ENCODE data around the gene TEX12. TPM values are rescaled to one million over a fixed set of nuclear protein-coding genes. Genes with fewer than 3 reads are reported as not detected.

Gene TEX12
- total and polyA plus RNA-seq, 2 of the 8 experiments (the other 6 are each of a cell fraction or from before 2014, with no cell fraction given): not detected

GRCh38 chr11:112159098-112160065, 7.8 kb upstream of the TEX12 start:
- Histone ChIP-seq H3K9me3 (ENCODE audit: insufficient read depth in 2 of 2, low read depth in 1 of 2, low read length in 1 of 2) (no peaks in the 10 kb centered on the region), H3K27me3 (replicated peaks in 1 of 4; ENCODE audit: control insufficient read depth in 3 of 4, extremely low read depth in 1 of 4, insufficient read depth in 3 of 4, low read length in 3 of 4) (no peaks in the 10 kb centered on the region), H3K4ac (replicated peaks; ENCODE audit: insufficient read length, low read depth, low read length) (no peak overlapping the region), H2BK15ac (ENCODE audit: low read length) (no peak overlapping the region), H3K4me3 (ENCODE audit: extremely low read depth in 1 of 4, insufficient read depth in 2 of 4, low read depth in 3 of 4, low read length in 4 of 4) (no peak overlapping the region), H3K23me2 (ENCODE audit: low read depth, low read length) (no peaks in the 10 kb centered on the region; the same call in 1 of the 2 replicates), H3K27ac (ENCODE audit: low read depth, low read length) (no peak overlapping the region), H3K79me2 (ENCODE audit: control insufficient read depth in 1 of 2, insufficient read depth in 2 of 2, low read length in 2 of 2) (no peaks in the 10 kb centered on the region), H3K36me3 (ENCODE audit: control insufficient read depth in 2 of 4, insufficient read depth in 4 of 4, low read length in 3 of 4) (no peaks in the 10 kb centered on the region), H4K91ac (replicated peaks; ENCODE audit: insufficient read length, low read length) (no peak overlapping the region), H2BK20ac (ENCODE audit: low read length) (no peak overlapping the region), H2BK12ac (ENCODE audit: low read depth, low read length) (no peak overlapping the region), H2AFZ (ENCODE audit: low read length) (no peak overlapping the region), H2BK5ac (ENCODE audit: low read depth, low read length) (no peak overlapping the region), H3K18ac (ENCODE audit: extremely low read depth, low read length) (no peak overlapping the region), H3K56ac (replicated peaks; ENCODE audit: insufficient read length, low read depth, low read length) (no peak overlapping the region), H4K20me1 (replicated peaks in 1 of 2; ENCODE audit: control insufficient read depth in 1 of 2, insufficient read depth in 2 of 2, low read length in 2 of 2) (no peaks in the 10 kb centered on the region), H2AK5ac (ENCODE audit: low read depth, low read length) (no peak overlapping the region), H3K9ac (replicated peaks in 1 of 4; ENCODE audit: extremely low read depth in 1 of 4, low read depth in 3 of 4, low read length in 3 of 4) (no peak overlapping the region), H3K14ac (ENCODE audit: insufficient read length) (no peak overlapping the region), H2BK120ac (replicated peaks; ENCODE audit: low read depth, low read length) (no peak overlapping the region), H3K79me1 (ENCODE audit: low read depth, low read length) (no peaks in the 10 kb centered on the region), H4K8ac (ENCODE audit: extremely low read depth, insufficient read depth, low read length) (no peak overlapping the region), H3K23ac (ENCODE audit: insufficient read length) (no peak overlapping the region), H3K4me2 (ENCODE audit: insufficient read depth in 1 of 2, low read depth in 2 of 2, low read length in 2 of 2) (no peak overlapping the region), H4K5ac (ENCODE audit: insufficient read length, low read depth, low read length) (no peak overlapping the region), H3K4me1 (replicated peaks in 1 of 4; ENCODE audit: control insufficient read depth in 3 of 4, insufficient read depth in 4 of 4, low read length in 3 of 4) (no peaks in the 10 kb centered on the region; a peak in 1 of 7 replicates)
- ChIA-PET CTCF (ENCODE audit: partially characterized antibody) (interaction anchor here (1.4 to 2.5 kb wide), 3 partner anchors 10 to 46 kb away, joined by 6 to 16 read pairs (median 6); no protein-coding TSS in a partner anchor), POLR2A (ENCODE audit: partially characterized antibody) (no interaction called here)
- WGBS, 2 experiments (ENCODE audit: extremely low coverage in 1 of 2, insufficient coverage in 1 of 2, insufficient read length in 1 of 2, insufficient replicate concordance in 2 of 2, low coverage in 1 of 2, low lambda C conversion rate in 2 of 2, missing lambda C conversion rate in 1 of 2): 82% methylated on average over 7 of the region's 7 CpGs; no CpG with 5 or more reads in 1 of the 2 experiments
- TF ChIP-seq SRF (IDR thresholded peaks at IDR 0.05; ENCODE audit: low read depth, low read length) (no peak), JUND (IDR thresholded peaks at IDR 0.05; ENCODE audit: low read length) (no peak), CBX5 (IDR thresholded peaks at IDR 0.05; ENCODE audit: low read depth, low read length) (no peak), SIX5 (IDR thresholded peaks at IDR 0.05; ENCODE audit: low read depth, low read length) (no peak), BACH1 (IDR thresholded peaks at IDR 0.05; ENCODE audit: low read length) (no peak), TAF1 (IDR thresholded peaks at IDR 0.05; ENCODE audit: low read depth, low read length) (no peak), ATF3 (IDR thresholded peaks at IDR 0.05; ENCODE audit: insufficient read depth, low read depth, low read length) (no peak)
- FAIRE-seq (no peak), DNase-seq (ENCODE audit: low read depth in 1 of 2, low spot score in 2 of 2) (no peak)
